ENCODE measurements around the gene S100A8. TPM values are rescaled to one million over a fixed set of nuclear protein-coding genes. Genes with fewer than 3 reads are reported as not detected.

S100A8 gene
- total RNA-seq, 4 donors from 2014 or later = 50.4 to 402 (median 59.6) TPM

GRCh38 chr1:153346077-153346723 lies 44.7 kb downstream of the S100A8 start:
- TF ChIP-seq CTCF (IDR thresholded peaks at IDR 0.05) = no peak
- DNase-seq (ENCODE audit: low spot score) = no peak

GRCh38 chr1:153345187-153346076 lies 45.4 kb downstream of the S100A8 start:
- no peak for DNase-seq (ENCODE audit: low spot score)
- no peak for TF ChIP-seq CTCF (IDR thresholded peaks at IDR 0.05)
- no peak for ATAC-seq (ENCODE audit: low FRiP score)

More at GRCh38 chr1:153346077-153346723, 44.7 kb downstream of the S100A8 start:
- no peak for ATAC-seq (ENCODE audit: low FRiP score)

GRCh38 chr1:153344718-153345025 lies 46.2 kb downstream of the S100A8 start:
- no peak for ATAC-seq (ENCODE audit: low FRiP score)
- no peak for DNase-seq (ENCODE audit: low spot score)
- no peak for TF ChIP-seq CTCF (IDR thresholded peaks at IDR 0.05)

DNA sequence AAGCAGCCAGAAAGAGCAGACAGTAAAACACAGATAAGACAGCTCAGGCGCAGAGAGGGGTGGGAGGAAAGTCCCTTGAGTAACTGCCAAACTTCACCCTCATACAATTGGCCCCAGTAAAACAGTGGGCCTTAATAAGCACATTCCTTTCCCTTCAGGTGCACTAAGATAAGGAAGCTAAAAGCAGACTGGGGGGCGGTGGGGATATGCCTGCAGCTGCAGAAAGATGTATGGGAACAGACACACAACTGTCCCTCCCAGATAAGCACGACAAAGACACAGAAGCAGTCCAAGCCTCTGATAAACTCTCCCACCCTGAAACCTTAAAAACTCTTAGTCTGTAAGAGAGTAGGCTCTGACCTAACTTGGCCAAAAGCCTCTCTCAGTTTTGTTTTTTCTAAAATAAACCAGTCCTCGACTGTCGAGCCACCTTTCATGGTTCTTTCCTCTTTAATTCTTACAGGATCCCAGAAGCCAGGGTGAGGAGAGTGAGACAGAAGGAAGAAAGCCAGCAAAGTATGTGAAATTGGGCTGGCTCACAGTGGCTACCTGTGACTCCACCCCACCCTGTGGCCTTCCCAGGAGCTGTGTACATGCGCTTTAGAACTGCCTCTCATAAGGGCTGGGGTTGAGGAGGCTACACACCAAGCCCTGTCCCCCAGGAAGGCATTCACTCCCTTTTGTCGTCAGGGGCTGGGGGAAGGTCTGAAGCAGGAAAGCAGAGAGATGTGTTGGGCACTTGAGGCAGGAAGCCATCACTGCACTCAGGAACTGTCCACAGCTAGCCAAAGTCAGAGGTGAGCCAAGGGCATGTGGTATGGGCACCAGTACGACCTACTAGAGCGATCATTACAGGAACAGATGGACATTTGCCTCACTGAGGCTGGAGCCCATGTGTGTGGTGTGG lies 46.8 kb downstream of the S100A8 start:
- ATAC-seq (ENCODE audit: low FRiP score) (no peak), DNase-seq (ENCODE audit: low spot score) (no peak)
- no peak for TF ChIP-seq CTCF (IDR thresholded peaks at IDR 0.05)

GRCh38 chr1:153343040-153343681 lies 47.7 kb downstream of the S100A8 start:
- TF ChIP-seq CTCF (IDR thresholded peaks at IDR 0.05) = no peak
- no peak for ATAC-seq (ENCODE audit: low FRiP score)
- no peak for DNase-seq (ENCODE audit: low spot score)

DNA sequence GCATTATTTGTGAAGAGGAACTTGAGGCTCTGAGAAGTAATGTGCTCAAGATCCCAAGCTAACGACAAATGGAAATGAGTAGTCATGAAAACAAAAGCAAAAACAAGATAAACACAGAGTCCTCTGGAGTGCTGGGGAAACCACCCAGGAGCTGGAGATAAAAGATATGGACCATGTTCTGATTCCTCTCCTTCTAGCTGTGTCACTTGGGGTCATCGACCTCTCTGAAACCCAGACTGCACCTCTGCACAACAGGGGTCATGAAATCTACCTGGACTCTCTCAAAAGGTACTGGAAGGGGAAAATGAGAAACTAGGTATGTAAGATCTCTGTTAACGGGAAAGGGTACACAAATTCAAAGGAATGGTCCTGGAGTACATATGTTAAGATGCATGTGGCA lies 48.7 kb downstream of the S100A8 start:
- ATAC-seq (ENCODE audit: low FRiP score) (no peak), DNase-seq (ENCODE audit: low spot score) (no peak)
- no peak for TF ChIP-seq CTCF (IDR thresholded peaks at IDR 0.05)
